K562 (cell line): ENCODE measurements around the gene PRKCB. TPM values are rescaled to one million over a fixed set of nuclear protein-coding genes. Genes with fewer than 3 reads are reported as not detected.
A peak's percentile ranks its signal among the peaks of the same experiment; 100 is the strongest.

Experiments
- CEBPG ChIP-seq, 3 experiments: fragments of 200-800 bp in 1 of 3; sonication (Bioruptor generic) in 1 of 3; sonication (generic) in 1 of 3; formaldehyde crosslinking in 1 of 3; IDR thresholded peaks in 2 of 3; conservative IDR thresholded peaks in 1 of 3; 2 replicates each; pipeline versions ENCODE4 v1.6.1 to v1.8.0; 2016 to 2022; ENCODE audit warnings: missing compliant biosample characterization in 2 of 3, missing genetic modification characterization in 2 of 3, mild to moderate bottlenecking in 1 of 3, missing genetic modification reagents in 1 of 3
- DMBX1 ChIP-seq: fragments of 250-450 bp; sonication (Bioruptor Pico); IDR thresholded peaks from 2 replicates; pipeline ENCODE4 v1.8.0; 2022; ENCODE audit warnings: inconsistent platforms, mild to moderate bottlenecking, moderate library complexity, borderline replicate concordance
- ELF1 ChIP-seq: fragments of 200-800 bp; sonication (Bioruptor generic); IDR thresholded peaks from 2 replicates; pipeline ENCODE4 v1.6.1; 2016; ENCODE audit warnings: missing genetic modification characterization, missing compliant biosample characterization
- GATAD2A ChIP-seq: fragments of 450-650 bp; IDR thresholded peaks from 2 replicates; pipeline ENCODE4 v1.6.1; 2017
- HMG20B ChIP-seq: fragments of 250-450 bp; sonication (Bioruptor Pico); IDR thresholded peaks from 2 replicates; pipeline ENCODE4 v1.5.0; 2021; ENCODE audit warnings: mild to moderate bottlenecking
- MAFK ChIP-seq: IDR thresholded peaks from 2 replicates; pipeline ENCODE4 v1.6.1; 2011; ENCODE audit warnings: low read length, improper control_type of control experiment
- NR4A1 ChIP-seq, 2 experiments: fragments of 250-450 bp in 1 of 2; fragments of 450-650 bp in 1 of 2; sonication (Bioruptor Pico) in 1 of 2; IDR thresholded peaks; 2 replicates each; pipeline versions ENCODE4 v1.4.0 to v1.6.1; 2016 to 2020; ENCODE audit warnings: mild to moderate bottlenecking in 2 of 2, missing compliant biosample characterization in 1 of 2, missing genetic modification characterization in 1 of 2, moderate library complexity in 1 of 2
- POLR2A ChIP-seq: fragments of 450-650 bp; conservative IDR thresholded peaks from 2 replicates; pipeline ENCODE4 v1.6.1; 2016
- SMARCA4 ChIP-seq: fragments of 450-650 bp; IDR thresholded peaks from 2 replicates; pipeline ENCODE4 v1.6.1; 2016
- TRIM24 ChIP-seq, 2 experiments: fragments of 450-650 bp; IDR thresholded peaks; 2 replicates each; pipeline ENCODE4 v1.6.1; 2016
- ZNF384 ChIP-seq: IDR thresholded peaks from 2 replicates; pipeline ENCODE4 v1.6.1; 2012; ENCODE audit warnings: low read depth, low read length, improper control_type of control experiment
- polyA plus RNA-seq, 8 experiments: library from polyadenylated mRNA; depleted of rRNA in 4 of 8; stranded (reverse) in 5 of 8; unstranded in 3 of 8; fragments of >200 nt; fragmentation: Nextera tagmentation in 2 of 8; fragmentation: Illumina TruSeq in 1 of 8; extraction: Ambion mirVana in 2 of 8; extraction: Trizol in 1 of 8; gene quantifications; 2 replicates each; pipeline versions ENCODE4 v1.2.1 to v1.2.3, GENCODE V29; 2011 to 2014; ENCODE audit warnings: inconsistent platforms in 1 of 8, missing spikeins in 1 of 8
- total RNA-seq, 7 experiments: library from RNA; depleted of rRNA in 6 of 7; stranded (reverse); fragments of >200 nt in 6 of 7; fragmentation: Illumina TruSeq in 2 of 7; extraction: Trizol in 2 of 7; gene quantifications; 2 replicates each; pipeline versions ENCODE4 v1.2.1 to v1.2.3, GENCODE V29; 2011 to 2021; ENCODE audit warnings: low replicate concordance in 1 of 7
- TF ChIP-seq, protein P1 (sequence below): fragments of 450-650 bp; IDR thresholded peaks from 2 replicates; pipeline ENCODE4 v1.6.1; 2016; ENCODE audit warnings: mild to moderate bottlenecking, moderate library complexity
- TF ChIP-seq, protein P2 (sequence below), 2 experiments: fragments of 450-650 bp; conservative IDR thresholded peaks; 2 replicates each; pipeline ENCODE4 v1.6.1; 2017; ENCODE audit warnings: mild to moderate bottlenecking in 2 of 2, moderate library complexity in 2 of 2
- TF ChIP-seq, protein P3 (sequence below): fragments of 250-450 bp; sonication (Bioruptor Pico); IDR thresholded peaks from 2 replicates; pipeline ENCODE4 v1.5.0; 2021

Gene PRKCB
- total and polyA plus RNA-seq, 9 of the 15 experiments (the other 6 are each of a cell fraction or from before 2014, with no cell fraction given), result 49.9 to 276 (median 148) TPM

DNA sequence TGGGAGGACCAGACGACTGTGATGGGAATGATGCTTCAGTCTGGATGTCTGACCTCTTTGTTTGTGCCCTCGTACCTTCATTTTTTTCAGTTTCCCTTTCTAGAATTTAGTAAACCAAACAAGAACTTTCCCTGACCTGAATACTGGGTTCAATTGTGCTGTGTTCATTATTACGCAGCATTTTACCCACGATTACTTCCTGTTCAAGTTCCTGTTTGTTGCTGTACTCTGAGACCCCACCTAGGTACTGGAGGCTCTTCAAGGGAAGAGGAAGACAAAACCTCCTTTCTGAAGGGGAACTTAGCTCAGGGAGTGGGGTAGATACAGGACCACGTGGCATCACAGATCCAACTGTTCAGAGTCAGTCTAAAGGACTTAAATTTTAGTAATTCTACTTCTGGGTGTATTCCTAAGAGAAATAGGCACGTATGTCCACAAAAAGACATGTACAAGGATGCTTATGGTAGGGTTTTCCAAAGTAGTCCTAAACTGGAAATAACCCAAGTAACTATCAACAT, 9.2 kb upstream of the PRKCB start (continued):
- TF ChIP-seq, protein P1, sequence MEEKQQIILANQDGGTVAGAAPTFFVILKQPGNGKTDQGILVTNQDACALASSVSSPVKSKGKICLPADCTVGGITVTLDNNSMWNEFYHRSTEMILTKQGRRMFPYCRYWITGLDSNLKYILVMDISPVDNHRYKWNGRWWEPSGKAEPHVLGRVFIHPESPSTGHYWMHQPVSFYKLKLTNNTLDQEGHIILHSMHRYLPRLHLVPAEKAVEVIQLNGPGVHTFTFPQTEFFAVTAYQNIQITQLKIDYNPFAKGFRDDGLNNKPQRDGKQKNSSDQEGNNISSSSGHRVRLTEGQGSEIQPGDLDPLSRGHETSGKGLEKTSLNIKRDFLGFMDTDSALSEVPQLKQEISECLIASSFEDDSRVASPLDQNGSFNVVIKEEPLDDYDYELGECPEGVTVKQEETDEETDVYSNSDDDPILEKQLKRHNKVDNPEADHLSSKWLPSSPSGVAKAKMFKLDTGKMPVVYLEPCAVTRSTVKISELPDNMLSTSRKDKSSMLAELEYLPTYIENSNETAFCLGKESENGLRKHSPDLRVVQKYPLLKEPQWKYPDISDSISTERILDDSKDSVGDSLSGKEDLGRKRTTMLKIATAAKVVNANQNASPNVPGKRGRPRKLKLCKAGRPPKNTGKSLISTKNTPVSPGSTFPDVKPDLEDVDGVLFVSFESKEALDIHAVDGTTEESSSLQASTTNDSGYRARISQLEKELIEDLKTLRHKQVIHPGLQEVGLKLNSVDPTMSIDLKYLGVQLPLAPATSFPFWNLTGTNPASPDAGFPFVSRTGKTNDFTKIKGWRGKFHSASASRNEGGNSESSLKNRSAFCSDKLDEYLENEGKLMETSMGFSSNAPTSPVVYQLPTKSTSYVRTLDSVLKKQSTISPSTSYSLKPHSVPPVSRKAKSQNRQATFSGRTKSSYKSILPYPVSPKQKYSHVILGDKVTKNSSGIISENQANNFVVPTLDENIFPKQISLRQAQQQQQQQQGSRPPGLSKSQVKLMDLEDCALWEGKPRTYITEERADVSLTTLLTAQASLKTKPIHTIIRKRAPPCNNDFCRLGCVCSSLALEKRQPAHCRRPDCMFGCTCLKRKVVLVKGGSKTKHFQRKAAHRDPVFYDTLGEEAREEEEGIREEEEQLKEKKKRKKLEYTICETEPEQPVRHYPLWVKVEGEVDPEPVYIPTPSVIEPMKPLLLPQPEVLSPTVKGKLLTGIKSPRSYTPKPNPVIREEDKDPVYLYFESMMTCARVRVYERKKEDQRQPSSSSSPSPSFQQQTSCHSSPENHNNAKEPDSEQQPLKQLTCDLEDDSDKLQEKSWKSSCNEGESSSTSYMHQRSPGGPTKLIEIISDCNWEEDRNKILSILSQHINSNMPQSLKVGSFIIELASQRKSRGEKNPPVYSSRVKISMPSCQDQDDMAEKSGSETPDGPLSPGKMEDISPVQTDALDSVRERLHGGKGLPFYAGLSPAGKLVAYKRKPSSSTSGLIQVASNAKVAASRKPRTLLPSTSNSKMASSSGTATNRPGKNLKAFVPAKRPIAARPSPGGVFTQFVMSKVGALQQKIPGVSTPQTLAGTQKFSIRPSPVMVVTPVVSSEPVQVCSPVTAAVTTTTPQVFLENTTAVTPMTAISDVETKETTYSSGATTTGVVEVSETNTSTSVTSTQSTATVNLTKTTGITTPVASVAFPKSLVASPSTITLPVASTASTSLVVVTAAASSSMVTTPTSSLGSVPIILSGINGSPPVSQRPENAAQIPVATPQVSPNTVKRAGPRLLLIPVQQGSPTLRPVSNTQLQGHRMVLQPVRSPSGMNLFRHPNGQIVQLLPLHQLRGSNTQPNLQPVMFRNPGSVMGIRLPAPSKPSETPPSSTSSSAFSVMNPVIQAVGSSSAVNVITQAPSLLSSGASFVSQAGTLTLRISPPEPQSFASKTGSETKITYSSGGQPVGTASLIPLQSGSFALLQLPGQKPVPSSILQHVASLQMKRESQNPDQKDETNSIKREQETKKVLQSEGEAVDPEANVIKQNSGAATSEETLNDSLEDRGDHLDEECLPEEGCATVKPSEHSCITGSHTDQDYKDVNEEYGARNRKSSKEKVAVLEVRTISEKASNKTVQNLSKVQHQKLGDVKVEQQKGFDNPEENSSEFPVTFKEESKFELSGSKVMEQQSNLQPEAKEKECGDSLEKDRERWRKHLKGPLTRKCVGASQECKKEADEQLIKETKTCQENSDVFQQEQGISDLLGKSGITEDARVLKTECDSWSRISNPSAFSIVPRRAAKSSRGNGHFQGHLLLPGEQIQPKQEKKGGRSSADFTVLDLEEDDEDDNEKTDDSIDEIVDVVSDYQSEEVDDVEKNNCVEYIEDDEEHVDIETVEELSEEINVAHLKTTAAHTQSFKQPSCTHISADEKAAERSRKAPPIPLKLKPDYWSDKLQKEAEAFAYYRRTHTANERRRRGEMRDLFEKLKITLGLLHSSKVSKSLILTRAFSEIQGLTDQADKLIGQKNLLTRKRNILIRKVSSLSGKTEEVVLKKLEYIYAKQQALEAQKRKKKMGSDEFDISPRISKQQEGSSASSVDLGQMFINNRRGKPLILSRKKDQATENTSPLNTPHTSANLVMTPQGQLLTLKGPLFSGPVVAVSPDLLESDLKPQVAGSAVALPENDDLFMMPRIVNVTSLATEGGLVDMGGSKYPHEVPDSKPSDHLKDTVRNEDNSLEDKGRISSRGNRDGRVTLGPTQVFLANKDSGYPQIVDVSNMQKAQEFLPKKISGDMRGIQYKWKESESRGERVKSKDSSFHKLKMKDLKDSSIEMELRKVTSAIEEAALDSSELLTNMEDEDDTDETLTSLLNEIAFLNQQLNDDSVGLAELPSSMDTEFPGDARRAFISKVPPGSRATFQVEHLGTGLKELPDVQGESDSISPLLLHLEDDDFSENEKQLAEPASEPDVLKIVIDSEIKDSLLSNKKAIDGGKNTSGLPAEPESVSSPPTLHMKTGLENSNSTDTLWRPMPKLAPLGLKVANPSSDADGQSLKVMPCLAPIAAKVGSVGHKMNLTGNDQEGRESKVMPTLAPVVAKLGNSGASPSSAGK, result peak; percentile 76
- TF ChIP-seq DMBX1 (CRISPR knock-in tag) (peak; percentile 54; the same call in 1 of the 2 replicates), POLR2A (peak; percentile 53; the same call in 1 of the 2 replicates), TRIM24 (IDR thresholded peaks at IDR 0.05) (peak; percentile 40 to 68; a peak in 3 of 4 replicates), GATAD2A (peak; percentile 53; the same call in 1 of the 2 replicates), SMARCA4 (peak; percentile 32; the same call in 1 of the 2 replicates), HMG20B (CRISPR knock-in tag) (no peak), ZNF384 (no peak), ELF1 (tag) (peak; percentile 73), CEBPG (CRISPR knock-in tag; IDR thresholded peaks at IDR 0.05) (no peak), CEBPG (tag; conservative IDR thresholded peaks at IDR 0.05 in 1 of 2, IDR thresholded peaks at IDR 0.05 in 1 of 2) (no peak), NR4A1 (CRISPR knock-in tag; IDR thresholded peaks at IDR 0.05) (no peak), NR4A1 (tag; IDR thresholded peaks at IDR 0.05) (peak; percentile 56; the same call in 1 of the 2 replicates), MAFK (peak; percentile 91)
- TF ChIP-seq, protein P2, sequence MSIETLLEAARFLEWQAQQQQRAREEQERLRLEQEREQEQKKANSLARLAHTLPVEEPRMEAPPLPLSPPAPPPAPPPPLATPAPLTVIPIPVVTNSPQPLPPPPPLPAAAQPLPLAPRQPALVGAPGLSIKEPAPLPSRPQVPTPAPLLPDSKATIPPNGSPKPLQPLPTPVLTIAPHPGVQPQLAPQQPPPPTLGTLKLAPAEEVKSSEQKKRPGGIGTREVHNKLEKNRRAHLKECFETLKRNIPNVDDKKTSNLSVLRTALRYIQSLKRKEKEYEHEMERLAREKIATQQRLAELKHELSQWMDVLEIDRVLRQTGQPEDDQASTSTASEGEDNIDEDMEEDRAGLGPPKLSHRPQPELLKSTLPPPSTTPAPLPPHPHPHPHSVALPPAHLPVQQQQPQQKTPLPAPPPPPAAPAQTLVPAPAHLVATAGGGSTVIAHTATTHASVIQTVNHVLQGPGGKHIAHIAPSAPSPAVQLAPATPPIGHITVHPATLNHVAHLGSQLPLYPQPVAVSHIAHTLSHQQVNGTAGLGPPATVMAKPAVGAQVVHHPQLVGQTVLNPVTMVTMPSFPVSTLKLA (conservative IDR thresholded peaks at IDR 0.05), result peak; percentile 73 to 76
- TF ChIP-seq, protein P3, sequence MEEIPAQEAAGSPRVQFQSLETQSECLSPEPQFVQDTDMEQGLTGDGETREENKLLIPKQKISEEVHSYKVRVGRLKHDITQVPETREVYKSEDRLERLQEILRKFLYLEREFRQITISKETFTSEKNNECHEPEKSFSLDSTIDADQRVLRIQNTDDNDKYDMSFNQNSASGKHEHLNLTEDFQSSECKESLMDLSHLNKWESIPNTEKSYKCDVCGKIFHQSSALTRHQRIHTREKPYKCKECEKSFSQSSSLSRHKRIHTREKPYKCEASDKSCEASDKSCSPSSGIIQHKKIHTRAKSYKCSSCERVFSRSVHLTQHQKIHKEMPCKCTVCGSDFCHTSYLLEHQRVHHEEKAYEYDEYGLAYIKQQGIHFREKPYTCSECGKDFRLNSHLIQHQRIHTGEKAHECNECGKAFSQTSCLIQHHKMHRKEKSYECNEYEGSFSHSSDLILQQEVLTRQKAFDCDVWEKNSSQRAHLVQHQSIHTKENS (CRISPR knock-in tag), result no peak
